ENCODE data around the gene ST3GAL3.

The ST3GAL3 gene

DNA sequence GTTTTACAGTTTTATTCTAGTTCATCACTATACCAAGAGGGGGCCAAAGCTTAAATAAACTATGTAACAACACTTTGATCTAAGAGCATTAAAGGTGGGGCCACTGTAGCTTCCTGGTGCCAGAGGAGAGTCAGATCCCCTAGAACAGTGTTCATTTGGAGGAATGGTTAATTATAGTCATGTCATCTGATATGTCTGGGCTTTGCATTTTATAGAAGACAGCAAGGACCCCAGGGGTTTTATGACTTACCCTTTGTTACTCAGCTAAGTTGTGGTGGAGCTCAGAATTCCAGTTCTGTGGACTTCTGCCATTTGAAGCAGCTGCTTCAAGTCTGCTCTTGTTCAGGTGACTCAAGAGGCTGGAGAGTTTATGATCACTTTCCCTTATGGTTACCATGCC is 40.7 kb upstream of the ST3GAL3 start:
- POLR2A ChIA-PET: interaction anchor here (3.9 kb wide), 1 partner anchor 16 kb away, joined by 29 read pairs; the partner anchor contains the start of gene KDM4A
- CTCF ChIA-PET: no interaction called here
- DNase-seq (ENCODE audit: extremely low spot score): no peak
- TF ChIP-seq, protein P1, sequence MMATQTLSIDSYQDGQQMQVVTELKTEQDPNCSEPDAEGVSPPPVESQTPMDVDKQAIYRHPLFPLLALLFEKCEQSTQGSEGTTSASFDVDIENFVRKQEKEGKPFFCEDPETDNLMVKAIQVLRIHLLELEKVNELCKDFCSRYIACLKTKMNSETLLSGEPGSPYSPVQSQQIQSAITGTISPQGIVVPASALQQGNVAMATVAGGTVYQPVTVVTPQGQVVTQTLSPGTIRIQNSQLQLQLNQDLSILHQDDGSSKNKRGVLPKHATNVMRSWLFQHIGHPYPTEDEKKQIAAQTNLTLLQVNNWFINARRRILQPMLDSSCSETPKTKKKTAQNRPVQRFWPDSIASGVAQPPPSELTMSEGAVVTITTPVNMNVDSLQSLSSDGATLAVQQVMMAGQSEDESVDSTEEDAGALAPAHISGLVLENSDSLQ (IDR thresholded peaks at IDR 0.05): no peak
- TF ChIP-seq HDGF (IDR thresholded peaks at IDR 0.05; ENCODE audit: borderline replicate concordance) (no peak), FOXM1 (IDR thresholded peaks at IDR 0.05; ENCODE audit: borderline replicate concordance) (no peak), CTBP1 (IDR thresholded peaks at IDR 0.05; ENCODE audit: borderline replicate concordance) (no peak), TARDBP (IDR thresholded peaks at IDR 0.05) (no peak), SP1 (IDR thresholded peaks at IDR 0.05) (no peak), ELF4 (IDR thresholded peaks at IDR 0.05) (no peak), L3MBTL2 (conservative IDR thresholded peaks at IDR 0.05) (no peak), FOXK2 (IDR thresholded peaks at IDR 0.05) (no peak), ARNT (IDR thresholded peaks at IDR 0.05) (no peak), LEF1 (IDR thresholded peaks at IDR 0.05; ENCODE audit: borderline replicate concordance) (no peak), SUZ12 (IDR thresholded peaks at IDR 0.05) (no peak), BHLHE40 (IDR thresholded peaks at IDR 0.05; ENCODE audit: borderline replicate concordance) (no peak), FOXA1 (IDR thresholded peaks at IDR 0.05) (no peak), NFRKB (IDR thresholded peaks at IDR 0.05) (no peak), ZNF384 (IDR thresholded peaks at IDR 0.05) (no peak)

DNA sequence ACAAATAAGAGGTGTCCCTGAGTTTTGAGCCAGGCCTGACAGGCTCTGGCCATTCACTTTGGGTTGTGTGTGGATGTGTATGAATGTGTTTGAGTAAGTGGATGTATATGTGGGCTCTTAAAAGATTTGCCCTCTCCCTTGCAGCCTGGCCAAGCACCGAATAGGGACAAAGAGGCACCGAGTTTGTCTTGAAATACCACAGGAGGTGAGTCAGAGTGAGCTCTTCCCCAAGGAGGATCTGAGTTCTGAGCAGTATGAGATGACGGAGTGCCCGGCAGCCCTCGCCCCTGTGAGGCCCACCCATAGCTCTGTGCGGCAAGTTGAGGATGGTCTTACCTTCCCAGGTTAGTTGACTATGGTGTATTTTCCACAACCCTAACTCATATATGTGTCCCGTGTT is 38.4 kb upstream of the ST3GAL3 start:
- TF ChIP-seq FOXK2 (IDR thresholded peaks at IDR 0.05) (no peak), SP1 (IDR thresholded peaks at IDR 0.05) (no peak), NFRKB (IDR thresholded peaks at IDR 0.05) (no peak)
- TF ChIP-seq, protein P1 (IDR thresholded peaks at IDR 0.05): no peak
- ChIA-PET CTCF (no interaction called here), POLR2A (interaction anchor here (3.9 kb wide), 1 partner anchor 18 kb away, joined by 29 read pairs; the partner anchor contains the start of gene KDM4A)
- DNase-seq (ENCODE audit: extremely low spot score): no peak

DNA sequence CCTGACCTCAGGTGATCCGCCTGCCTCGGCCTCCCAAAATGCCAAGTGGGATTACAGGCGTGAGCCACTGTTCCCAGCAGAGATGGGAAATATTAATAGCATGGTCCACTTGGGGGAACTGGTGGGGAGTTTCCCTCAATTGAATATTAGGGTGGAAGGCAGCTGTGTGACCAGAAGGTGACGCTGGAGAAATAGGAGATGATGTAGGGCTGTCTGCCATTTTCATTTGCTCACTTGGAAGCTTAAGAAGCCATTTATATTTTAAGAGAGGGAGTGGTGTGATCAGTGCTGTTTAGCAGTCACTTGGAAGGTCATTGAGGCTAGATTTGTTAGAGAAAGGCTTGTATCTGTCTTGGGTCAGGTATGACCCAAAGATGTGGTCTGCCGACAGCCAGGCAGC is 37.5 kb upstream of the ST3GAL3 start:
- POLR2A ChIA-PET: no interaction called here
- CTCF ChIA-PET: no interaction called here
- TF ChIP-seq SP1 (IDR thresholded peaks at IDR 0.05) (no peak), ZNF384 (IDR thresholded peaks at IDR 0.05) (no peak), NFRKB (IDR thresholded peaks at IDR 0.05) (no peak), TARDBP (IDR thresholded peaks at IDR 0.05) (no peak), BHLHE40 (IDR thresholded peaks at IDR 0.05; ENCODE audit: borderline replicate concordance) (no peak), FOXM1 (IDR thresholded peaks at IDR 0.05; ENCODE audit: borderline replicate concordance) (no peak), ELF4 (IDR thresholded peaks at IDR 0.05) (no peak), SUZ12 (IDR thresholded peaks at IDR 0.05) (no peak), CTBP1 (IDR thresholded peaks at IDR 0.05; ENCODE audit: borderline replicate concordance) (no peak)
- TF ChIP-seq, protein P1 (IDR thresholded peaks at IDR 0.05): no peak
- DNase-seq (ENCODE audit: extremely low spot score): no peak

DNA sequence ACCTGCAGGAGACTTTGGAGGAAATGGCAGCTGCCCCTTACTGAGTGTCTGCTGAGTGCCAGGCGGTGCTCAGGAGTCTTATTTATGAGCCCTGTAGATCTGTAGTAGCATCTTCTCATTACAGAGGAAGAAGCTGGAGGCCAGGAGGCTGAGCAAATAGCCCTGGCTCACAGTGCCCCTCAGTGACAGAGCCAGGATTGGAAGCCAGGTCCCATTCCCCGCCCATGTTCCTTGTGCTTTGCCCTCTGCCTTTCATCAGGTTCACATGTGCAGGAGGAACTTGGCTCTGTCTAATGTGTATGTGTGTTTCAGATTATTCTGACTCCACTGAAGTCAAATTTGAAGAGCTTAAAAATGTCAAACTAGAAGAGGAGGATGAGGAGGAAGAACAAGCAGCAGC is 36.1 kb upstream of the ST3GAL3 start:
- CTCF ChIA-PET: no interaction called here
- DNase-seq (ENCODE audit: extremely low spot score): no peak
- POLR2A ChIA-PET: interaction anchor here (1.5 kb wide), 1 partner anchor 21 kb away, joined by 7 read pairs; the partner anchor contains the start of gene KDM4A
- TF ChIP-seq NFRKB (IDR thresholded peaks at IDR 0.05) (no peak), ELF4 (IDR thresholded peaks at IDR 0.05) (no peak), SUZ12 (IDR thresholded peaks at IDR 0.05) (no peak), HDGF (IDR thresholded peaks at IDR 0.05; ENCODE audit: borderline replicate concordance) (no peak), FOXK2 (IDR thresholded peaks at IDR 0.05) (no peak), TARDBP (IDR thresholded peaks at IDR 0.05) (no peak), BHLHE40 (IDR thresholded peaks at IDR 0.05; ENCODE audit: borderline replicate concordance) (no peak)

DNA sequence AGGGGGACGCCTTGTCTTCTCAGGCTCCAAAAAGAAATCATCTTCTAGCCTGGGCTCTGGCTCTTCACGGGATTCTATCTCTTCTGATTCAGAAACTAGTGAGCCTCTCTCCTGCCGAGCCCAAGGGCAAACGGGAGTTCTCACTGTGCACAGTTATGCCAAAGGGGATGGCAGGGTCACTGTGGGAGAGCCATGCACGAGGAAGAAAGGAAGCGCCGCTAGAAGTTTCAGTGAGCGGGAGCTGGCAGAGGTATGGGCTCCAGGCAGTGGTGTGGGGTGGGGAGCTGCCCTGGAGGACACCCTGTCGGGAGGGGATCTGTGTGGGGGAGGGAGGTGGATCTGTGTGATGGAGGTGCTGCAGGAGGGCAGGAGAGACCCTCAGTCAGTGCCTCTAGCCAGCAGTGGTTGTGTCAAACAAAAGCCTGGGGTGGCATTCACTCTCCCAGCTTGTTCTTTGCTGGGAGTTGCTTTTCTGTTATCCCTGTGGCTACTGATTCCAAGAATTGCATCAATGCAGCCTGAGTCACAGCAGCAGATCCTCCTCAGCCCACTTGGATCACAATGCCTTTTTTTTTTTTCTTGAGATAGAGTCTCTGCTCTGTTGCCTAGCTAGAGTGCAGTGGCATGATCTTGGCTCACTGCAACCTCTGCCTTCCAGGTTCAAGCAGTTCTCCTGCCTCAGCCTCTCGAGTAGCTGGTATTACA is 35.6 kb upstream of the ST3GAL3 start:
- POLR2A ChIA-PET: interaction anchor here (1.5 kb wide), 1 partner anchor 22 kb away, joined by 7 read pairs; the partner anchor contains the start of gene KDM4A
- TF ChIP-seq BHLHE40 (IDR thresholded peaks at IDR 0.05; ENCODE audit: borderline replicate concordance): no peak
- no peak for TF ChIP-seq CTBP1 (IDR thresholded peaks at IDR 0.05; ENCODE audit: borderline replicate concordance)
- TF ChIP-seq FOXM1 (IDR thresholded peaks at IDR 0.05; ENCODE audit: borderline replicate concordance): no peak
- TF ChIP-seq ARNT (IDR thresholded peaks at IDR 0.05): no peak
- TF ChIP-seq ZNF384 (IDR thresholded peaks at IDR 0.05): no peak
- no peak for TF ChIP-seq TARDBP (IDR thresholded peaks at IDR 0.05)
- no peak for TF ChIP-seq ELF4 (IDR thresholded peaks at IDR 0.05)
- TF ChIP-seq LEF1 (IDR thresholded peaks at IDR 0.05; ENCODE audit: borderline replicate concordance): no peak
- TF ChIP-seq FOXA1 (IDR thresholded peaks at IDR 0.05): no peak
- no peak for TF ChIP-seq SP1 (IDR thresholded peaks at IDR 0.05)
- TF ChIP-seq FOXK2 (IDR thresholded peaks at IDR 0.05): no peak
- TF ChIP-seq, protein P1 (IDR thresholded peaks at IDR 0.05): no peak
- no peak for TF ChIP-seq L3MBTL2 (conservative IDR thresholded peaks at IDR 0.05)
- no peak for TF ChIP-seq NFRKB (IDR thresholded peaks at IDR 0.05)
- no peak for TF ChIP-seq SUZ12 (IDR thresholded peaks at IDR 0.05)
- TF ChIP-seq HDGF (IDR thresholded peaks at IDR 0.05; ENCODE audit: borderline replicate concordance): no peak
- CTCF ChIA-PET: no interaction called here
- no peak for DNase-seq (ENCODE audit: extremely low spot score)
